ENCODE results near the gene SLC16A4.
"Not testable (repeated sequence)": the region's sequence is repeated elsewhere in the genome, so short reads cannot be mapped to it uniquely, and the experiment has no call there.

The SLC16A4 gene

GRCh38 chr1:110426854-110427253 is 36.0 kb upstream of the SLC16A4 start:
- H3K27ac ChIP-seq (ENCODE audit: low read depth, low read length), result no peak overlapping the region

GRCh38 chr1:110425612-110426152 is 34.9 kb upstream of the SLC16A4 start:
- no peak overlapping the region for H3K4me3 ChIP-seq (ENCODE audit: low read depth, low read length)
- H3K79me2 ChIP-seq (ENCODE audit: control insufficient read depth, insufficient read depth, low read length, unreplicated experiment), result no peaks in the 10 kb centered on the region
- H3K27me3 ChIP-seq (ENCODE audit: insufficient read depth, low read length), result peaks cover 12% of the 10 kb centered on the region
- no peaks in the 10 kb centered on the region for H3K36me3 ChIP-seq (ENCODE audit: insufficient read depth, low read length)
- no peak overlapping the region for H2AFZ ChIP-seq (ENCODE audit: low read length, unreplicated experiment)
- no peak overlapping the region for H3K27ac ChIP-seq (ENCODE audit: low read depth, low read length)
- no peaks in the 10 kb centered on the region for H3K4me1 ChIP-seq (ENCODE audit: control insufficient read depth, insufficient read depth, low read length, unreplicated experiment)

More at GRCh38 chr1:110426854-110427253, 36.0 kb upstream of the SLC16A4 start:
- no peaks in the 10 kb centered on the region for H3K4me1 ChIP-seq (ENCODE audit: control insufficient read depth, insufficient read depth, low read length, unreplicated experiment)
- no peak overlapping the region for H2AFZ ChIP-seq (ENCODE audit: low read length, unreplicated experiment)
- H3K79me2 ChIP-seq (ENCODE audit: control insufficient read depth, insufficient read depth, low read length, unreplicated experiment), result no peaks in the 10 kb centered on the region
- H3K36me3 ChIP-seq (ENCODE audit: insufficient read depth, low read length), result no peaks in the 10 kb centered on the region
- no peak overlapping the region for H3K4me3 ChIP-seq (ENCODE audit: low read depth, low read length)
- peaks cover 24% of the 10 kb centered on the region for H3K27me3 ChIP-seq (ENCODE audit: insufficient read depth, low read length)

- H3K4me3 ChIP-seq (ENCODE audit: low read depth, low read length), result no peak overlapping the region
- H3K36me3 ChIP-seq (ENCODE audit: insufficient read depth, low read length), result no peaks in the 10 kb centered on the region
These were observed 34.1 kb upstream of the SLC16A4 start for GRCh38 chr1:110424699-110425611.

GRCh38 chr1:110420874-110421793 is 30.3 kb upstream of the SLC16A4 start:
- H2AFZ ChIP-seq (ENCODE audit: low read length, unreplicated experiment), result no peak overlapping the region
- no peaks in the 10 kb centered on the region for H3K27me3 ChIP-seq (ENCODE audit: insufficient read depth, low read length)
- H3K27ac ChIP-seq (ENCODE audit: low read depth, low read length), result no peak overlapping the region

More at GRCh38 chr1:110424699-110425611, 34.1 kb upstream of the SLC16A4 start:
- Histone ChIP-seq H3K27me3 (ENCODE audit: insufficient read depth, low read length) (peaks cover 5% of the 10 kb centered on the region; the same call in 1 of the 2 replicates), H3K27ac (ENCODE audit: low read depth, low read length) (no peak overlapping the region), H2AFZ (ENCODE audit: low read length, unreplicated experiment) (no peak overlapping the region), H3K4me1 (ENCODE audit: control insufficient read depth, insufficient read depth, low read length, unreplicated experiment) (no peaks in the 10 kb centered on the region), H3K79me2 (ENCODE audit: control insufficient read depth, insufficient read depth, low read length, unreplicated experiment) (no peaks in the 10 kb centered on the region)

GRCh38 chr1:110420023-110420662 is 29.3 kb upstream of the SLC16A4 start:
- Histone ChIP-seq H3K27me3 (ENCODE audit: insufficient read depth, low read length) (no peaks in the 10 kb centered on the region), H3K36me3 (ENCODE audit: insufficient read depth, low read length) (no peaks in the 10 kb centered on the region)

More at GRCh38 chr1:110420874-110421793, 30.3 kb upstream of the SLC16A4 start:
- H3K4me1 ChIP-seq (ENCODE audit: control insufficient read depth, insufficient read depth, low read length, unreplicated experiment), result no peaks in the 10 kb centered on the region
- no peak overlapping the region for H3K4me3 ChIP-seq (ENCODE audit: low read depth, low read length)
- H3K79me2 ChIP-seq (ENCODE audit: control insufficient read depth, insufficient read depth, low read length, unreplicated experiment), result no peaks in the 10 kb centered on the region
- H3K36me3 ChIP-seq (ENCODE audit: insufficient read depth, low read length), result no peaks in the 10 kb centered on the region

GRCh38 chr1:110418729-110419128 is 27.9 kb upstream of the SLC16A4 start:
- Histone ChIP-seq H3K4me1 (ENCODE audit: control insufficient read depth, insufficient read depth, low read length, unreplicated experiment) (no peaks in the 10 kb centered on the region), H2AFZ (ENCODE audit: low read length, unreplicated experiment) (no peak overlapping the region), H3K4me3 (ENCODE audit: low read depth, low read length) (no peak overlapping the region), H3K36me3 (ENCODE audit: insufficient read depth, low read length) (no peaks in the 10 kb centered on the region), H3K27ac (ENCODE audit: low read depth, low read length) (no peak overlapping the region), H3K79me2 (ENCODE audit: control insufficient read depth, insufficient read depth, low read length, unreplicated experiment) (no peaks in the 10 kb centered on the region), H3K27me3 (ENCODE audit: insufficient read depth, low read length) (no peaks in the 10 kb centered on the region)

More at GRCh38 chr1:110420023-110420662, 29.3 kb upstream of the SLC16A4 start:
- Histone ChIP-seq H3K4me3 (ENCODE audit: low read depth, low read length) (no peak overlapping the region), H3K4me1 (ENCODE audit: control insufficient read depth, insufficient read depth, low read length, unreplicated experiment) (no peaks in the 10 kb centered on the region), H3K27ac (ENCODE audit: low read depth, low read length) (no peak overlapping the region), H3K79me2 (ENCODE audit: control insufficient read depth, insufficient read depth, low read length, unreplicated experiment) (no peaks in the 10 kb centered on the region), H2AFZ (ENCODE audit: low read length, unreplicated experiment) (no peak overlapping the region)

GRCh38 chr1:110413045-110413444 is 22.2 kb upstream of the SLC16A4 start:
- H3K4me1 ChIP-seq (ENCODE audit: control insufficient read depth, insufficient read depth, low read length, unreplicated experiment); H3K27ac ChIP-seq (ENCODE audit: low read depth, low read length); H2AFZ ChIP-seq (ENCODE audit: low read length, unreplicated experiment); H3K79me2 ChIP-seq (ENCODE audit: control insufficient read depth, insufficient read depth, low read length, unreplicated experiment); H3K27me3 ChIP-seq (ENCODE audit: insufficient read depth, low read length); H3K36me3 ChIP-seq (ENCODE audit: insufficient read depth, low read length); H3K4me3 ChIP-seq (ENCODE audit: low read depth, low read length): not testable (repeated sequence)

- Histone ChIP-seq H2AFZ (ENCODE audit: low read length, unreplicated experiment) (no peak overlapping the region), H3K4me3 (ENCODE audit: low read depth, low read length) (no peak overlapping the region), H3K79me2 (ENCODE audit: control insufficient read depth, insufficient read depth, low read length, unreplicated experiment) (peaks cover 4% of the 10 kb centered on the region), H3K4me1 (ENCODE audit: control insufficient read depth, insufficient read depth, low read length, unreplicated experiment) (no peaks in the 10 kb centered on the region), H3K27ac (ENCODE audit: low read depth, low read length) (no peak overlapping the region), H3K27me3 (ENCODE audit: insufficient read depth, low read length) (no peaks in the 10 kb centered on the region), H3K36me3 (ENCODE audit: insufficient read depth, low read length) (no peaks in the 10 kb centered on the region)
These were observed 21.8 kb upstream of the SLC16A4 start for GRCh38 chr1:110412576-110412975.

GRCh38 chr1:110411173-110411735 is 20.4 kb upstream of the SLC16A4 start:
- no peak overlapping the region for H3K27ac ChIP-seq (ENCODE audit: low read depth, low read length)
- H3K27me3 ChIP-seq (ENCODE audit: insufficient read depth, low read length), result no peaks in the 10 kb centered on the region
- H3K4me1 ChIP-seq (ENCODE audit: control insufficient read depth, insufficient read depth, low read length, unreplicated experiment), result peaks cover under 1% of the 10 kb centered on the region
- H3K4me3 ChIP-seq (ENCODE audit: low read depth, low read length), result no peak overlapping the region
- H3K36me3 ChIP-seq (ENCODE audit: insufficient read depth, low read length), result no peaks in the 10 kb centered on the region
- H3K79me2 ChIP-seq (ENCODE audit: control insufficient read depth, insufficient read depth, low read length, unreplicated experiment), result peaks cover 16% of the 10 kb centered on the region
- no peak overlapping the region for H2AFZ ChIP-seq (ENCODE audit: low read length, unreplicated experiment)

GRCh38 chr1:110409316-110409715 is 18.5 kb upstream of the SLC16A4 start:
- Histone ChIP-seq H2AFZ (ENCODE audit: low read length, unreplicated experiment) (no peak overlapping the region), H3K27me3 (ENCODE audit: insufficient read depth, low read length) (no peaks in the 10 kb centered on the region), H3K4me3 (ENCODE audit: low read depth, low read length) (no peak overlapping the region), H3K27ac (ENCODE audit: low read depth, low read length) (no peak overlapping the region), H3K79me2 (ENCODE audit: control insufficient read depth, insufficient read depth, low read length, unreplicated experiment) (peaks cover 26% of the 10 kb centered on the region), H3K36me3 (ENCODE audit: insufficient read depth, low read length) (peaks cover 4% of the 10 kb centered on the region; the same call in 1 of the 2 replicates), H3K4me1 (ENCODE audit: control insufficient read depth, insufficient read depth, low read length, unreplicated experiment) (peaks cover 7% of the 10 kb centered on the region)

Measured in ACC112 (cell line).